OCI-LY7 (cell line): ENCODE data around the gene RAB8A.

Source experiments
- CTCF ChIP-seq: fragments of 200-600 bp; sonication (generic); conservative IDR thresholded peaks from 2 replicates; pipeline ENCODE4 v1.5.1; 2014; ENCODE audit warnings: mild to moderate bottlenecking, antibody characterized with exemption, low read length, moderate library complexity, mixed read lengths
- EZH2phosphoT487 ChIP-seq: fragments of 200-600 bp; sonication (generic); IDR thresholded peaks from 2 replicates; pipeline ENCODE4 v1.6.1; 2018; ENCODE audit warnings: low read depth, borderline replicate concordance, mild to moderate bottlenecking, mixed run types, antibody characterized with exemption, low read length, moderate library complexity, mixed read lengths

GRCh38 chr19:16180611-16181010, 68.9 kb downstream of the RAB8A start:
- TF ChIP-seq CTCF (no peak), EZH2phosphoT487 (no peak)
